ENCODE data around the gene CACNA1F.

DNA sequence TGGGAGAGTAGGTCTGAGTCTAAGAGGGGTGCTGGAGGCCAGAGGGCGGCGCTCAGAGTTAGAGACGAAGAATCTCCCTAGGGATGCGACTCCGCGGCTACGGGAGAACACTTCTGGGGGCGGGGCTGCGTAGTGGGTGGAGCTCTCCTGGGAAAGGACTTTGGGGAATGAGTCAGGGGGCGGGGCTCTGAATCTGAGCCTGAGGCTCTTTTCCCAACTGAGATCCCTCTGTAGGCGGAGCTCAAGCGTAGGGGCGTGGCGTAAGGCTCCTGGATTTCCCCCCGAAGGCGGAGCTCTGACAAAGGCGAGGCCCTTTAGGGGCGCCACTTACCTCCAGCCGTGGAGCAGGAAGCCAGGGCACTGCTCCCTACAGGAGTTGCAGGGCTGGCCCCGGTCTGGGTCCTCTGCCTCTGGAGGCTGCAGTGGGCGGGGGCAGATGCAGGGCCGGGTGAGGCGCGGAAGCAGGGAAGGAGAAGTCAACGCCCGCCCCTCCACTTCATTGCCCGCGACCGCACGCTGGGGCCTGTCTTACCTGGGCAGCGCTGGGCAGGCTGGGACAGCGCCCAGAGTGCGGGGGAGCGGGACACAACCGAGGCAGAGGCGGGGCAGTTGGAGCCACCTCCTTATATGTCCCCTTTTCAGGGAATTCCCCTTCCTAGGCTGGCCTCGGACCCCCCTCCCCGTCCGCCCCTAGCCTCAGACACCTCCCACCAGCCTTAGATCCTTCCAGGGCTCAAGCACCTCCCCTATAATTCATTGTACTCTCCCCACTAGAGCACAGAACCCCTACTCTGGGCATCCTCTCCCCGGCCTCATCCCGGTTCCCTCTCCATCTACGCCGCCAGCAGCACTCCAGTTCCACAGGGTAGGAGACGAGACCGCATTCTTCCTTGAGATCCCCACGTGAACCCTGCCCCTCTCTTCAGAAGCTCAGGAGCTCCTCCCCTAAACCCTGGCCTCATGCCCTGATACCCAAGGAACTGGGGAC is 48.6 kb downstream of the CACNA1F start:
- TF ChIP-seq CEBPB (IDR thresholded peaks at IDR 0.05; ENCODE audit: borderline replicate concordance in 1 of 2, low read depth in 2 of 2, low read length in 2 of 2) = no peak
- TF ChIP-seq RBBP5 (conservative IDR thresholded peaks at IDR 0.05) = no peak
- no peak for TF ChIP-seq ESRRA (IDR thresholded peaks at IDR 0.05; ENCODE audit: low read length)

Measured in GM12878 (cell line).